ENCODE data around the gene CBR4.

- TF ChIP-seq EZH2 (IDR thresholded peaks at IDR 0.05; ENCODE audit: insufficient read depth, poor library complexity, severe bottlenecking): no peak
- TF ChIP-seq EZH2phosphoT487 (IDR thresholded peaks at IDR 0.05; ENCODE audit: insufficient read depth, low read depth): no peak
Measured at GRCh38 chr4:169012049-169012448, 2.0 kb upstream of the CBR4 start.

Data from GM23248 (cell line).